ENCODE measurements around the gene SRGN. TPM values are rescaled to one million over a fixed set of nuclear protein-coding genes. Genes with fewer than 3 reads are reported as not detected.

SRGN gene
- total and polyA plus RNA-seq, 2 donors (not counting 1 experiment from before 2014, with no cell fraction given): 47.3 to 52.3 TPM

DNA sequence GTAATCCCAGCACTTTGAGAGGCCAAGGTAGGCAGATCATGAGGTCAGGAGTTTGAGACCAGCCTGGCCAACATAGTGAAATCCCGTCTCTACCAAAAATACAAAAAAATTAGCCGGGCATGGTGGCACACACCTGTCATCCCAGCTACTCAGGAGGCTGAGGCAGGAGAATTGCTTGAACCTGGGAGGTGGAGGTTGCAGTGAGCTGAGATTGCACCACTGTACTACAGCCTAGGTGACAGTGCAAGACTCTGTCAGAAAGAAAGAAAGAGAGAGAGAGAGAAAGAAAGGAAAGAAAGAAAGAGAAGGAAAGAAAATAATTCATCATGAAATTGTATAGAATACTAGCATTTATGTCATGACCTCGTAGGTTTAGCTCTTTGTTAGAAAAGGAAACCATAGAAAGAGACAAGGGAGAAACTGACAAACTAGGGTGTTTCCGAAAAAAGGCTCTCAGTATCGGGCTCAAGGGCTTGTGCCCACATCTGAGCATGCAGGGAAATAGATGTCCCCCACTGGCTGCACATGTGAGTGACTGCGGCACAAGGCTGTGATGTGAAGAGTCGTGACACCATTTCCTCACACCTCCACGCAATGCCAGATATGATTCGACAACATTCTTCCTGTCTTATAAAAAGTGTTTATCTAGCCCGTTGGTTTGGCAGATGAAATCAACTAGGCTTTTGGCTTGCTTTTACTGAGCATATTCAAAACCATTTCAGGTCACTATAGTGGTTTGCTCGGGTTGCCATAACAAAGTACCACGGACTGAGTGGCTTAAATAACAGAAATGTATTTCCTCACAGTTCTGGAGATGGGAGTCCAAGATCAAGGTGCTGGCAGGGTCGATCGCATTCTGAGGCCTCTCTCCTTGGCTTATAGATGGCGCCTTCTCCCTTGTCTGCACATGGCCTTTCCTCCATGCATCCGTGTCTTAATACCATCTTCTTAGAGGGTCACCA lies 2.0 kb downstream of the SRGN start:
- Mint-ChIP-seq H3K27me3 (no peaks in the 10 kb centered on the region), H3K27ac (peak overlapping the region; percentile 95), H3K4me3 (peak overlapping the region; percentile 91), H3K9me3 (ENCODE audit: insufficient read depth) (no peaks in the 10 kb centered on the region), H3K4me1 (peaks cover 58% of the 10 kb centered on the region)
- no peaks in the 10 kb centered on the region for H3K27me3 ChIP-seq (replicated peaks in 1 of 4; ENCODE audit: control extremely low read depth in 1 of 4, control insufficient read depth in 3 of 4, insufficient read depth in 4 of 4, low read length in 3 of 4)
- DNase-seq (peak; percentile 66), ATAC-seq (ENCODE audit: low read depth) (peak; percentile 17)
- H3K27ac ChIP-seq (ENCODE audit: low read length in 2 of 2): peak overlapping the region; percentile 54 to 91
- no peaks in the 10 kb centered on the region for H3K9me3 ChIP-seq (ENCODE audit: control extremely low read depth in 1 of 3, control insufficient read depth in 2 of 3, insufficient read depth in 1 of 3, low read length in 2 of 3)
- H3K4me2 ChIP-seq (replicated peaks; ENCODE audit: low read depth, low read length, poor library complexity, severe bottlenecking): peak overlapping the region; percentile 97
- peaks cover 42 to 46% of the 10 kb centered on the region in 2 donors for H3K4me1 ChIP-seq (ENCODE audit: control insufficient read depth in 2 of 2, insufficient read depth in 2 of 2, low read length in 2 of 2)
- WGBS (ENCODE audit: insufficient coverage): 55% methylated on average over 5 of the region's 16 CpGs
- H3K79me2 ChIP-seq (ENCODE audit: control insufficient read depth, insufficient read depth, low read length): peaks cover 52% of the 10 kb centered on the region
- H3K9ac ChIP-seq (ENCODE audit: low read length): peak overlapping the region; percentile 17
- ChIA-PET POLR2A (interaction anchor here (0.6 kb wide), 1 partner anchor 320 kb away, joined by 8 read pairs; no protein-coding TSS in a partner anchor), CTCF (interaction anchor here (0.5 to 11.8 kb wide), 3 partner anchors 11 to 88 kb away, joined by 3 to 197 read pairs (median 3); no protein-coding TSS in a partner anchor)
- no peaks in the 10 kb centered on the region for H3K36me3 ChIP-seq (replicated peaks in 1 of 2; ENCODE audit: control extremely low read depth in 1 of 2, control insufficient read depth in 1 of 2, extremely low read depth in 1 of 2, insufficient read depth in 2 of 2, low read length in 1 of 2)
- TF ChIP-seq CTCF (IDR thresholded peaks at IDR 0.05) (no peak), EZH2 (IDR thresholded peaks at IDR 0.05; ENCODE audit: borderline replicate concordance, insufficient read depth, low read depth, low read length, poor library complexity, severe bottlenecking) (no peak)
- intact Hi-C loops (cut with micrococcal nuclease): loop anchor here (1.0 to 10.0 kb wide), 3 partner anchors 33 to 365 kb away; partner anchors contain the start of gene CCAR1
- no peaks in the 10 kb centered on the region for H4K20me1 ChIP-seq (ENCODE audit: control insufficient read depth, insufficient read depth, low read length, poor library complexity, severe bottlenecking)
- H3K4me3 ChIP-seq (ENCODE audit: control extremely low read depth in 1 of 5, extremely low read depth in 1 of 5, insufficient read depth in 1 of 5, low read depth in 2 of 5, low read length in 4 of 5): peak overlapping the region in 4 of 5 experiments; percentile 2 to 95 (median 44)
- peak overlapping the region; percentile 71 for H2AFZ ChIP-seq (ENCODE audit: insufficient read depth, low read depth, low read length, poor library complexity, severe bottlenecking)
